AG09319 (cell line): Measurements from ENCODE around the gene ATG9A.

Source experiments
- DNase-seq: peaks from one replicate; pipeline ENCODE4 v3.0.0-alpha.2; 2010; ENCODE audit warnings: low read depth; ENCODE audit errors: extremely low read depth
- CTCF ChIP-seq: IDR thresholded peaks from 2 replicates; pipeline ENCODE4 v1.5.1; 2011; ENCODE audit warnings: low read depth, mild to moderate bottlenecking, inconsistent platforms, low read length, moderate library complexity

Gene ATG9A

GRCh38 chr2:219251656-219252055 lies 22.2 kb upstream of the ATG9A start:
- DNase-seq: no peak
- TF ChIP-seq CTCF: no peak

GRCh38 chr2:219250049-219250781 lies 20.8 kb upstream of the ATG9A start:
- TF ChIP-seq CTCF: no peak
- no peak for DNase-seq

GRCh38 chr2:219249203-219249980 lies 20.0 kb upstream of the ATG9A start:
- no peak for TF ChIP-seq CTCF
- DNase-seq: peak; percentile 52

- no peak for TF ChIP-seq CTCF
- no peak for DNase-seq
Observed at GRCh38 chr2:219248845-219249202, 19.4 kb upstream of the ATG9A start.

GRCh38 chr2:219247678-219248642 lies 18.5 kb upstream of the ATG9A start:
- TF ChIP-seq CTCF: no peak
- DNase-seq: no peak

GRCh38 chr2:219246559-219246958 lies 17.1 kb upstream of the ATG9A start:
- TF ChIP-seq CTCF: no peak
- DNase-seq: no peak
